Measurements from ENCODE around the gene C1QTNF6. TPM values are rescaled to one million over a fixed set of nuclear protein-coding genes. Genes with fewer than 3 reads are reported as not detected.

C1QTNF6 gene
- total and polyA plus RNA-seq, 4 experiments from 2014 or later, result 0.49 to 24.8 (median 12.0) TPM

DNA sequence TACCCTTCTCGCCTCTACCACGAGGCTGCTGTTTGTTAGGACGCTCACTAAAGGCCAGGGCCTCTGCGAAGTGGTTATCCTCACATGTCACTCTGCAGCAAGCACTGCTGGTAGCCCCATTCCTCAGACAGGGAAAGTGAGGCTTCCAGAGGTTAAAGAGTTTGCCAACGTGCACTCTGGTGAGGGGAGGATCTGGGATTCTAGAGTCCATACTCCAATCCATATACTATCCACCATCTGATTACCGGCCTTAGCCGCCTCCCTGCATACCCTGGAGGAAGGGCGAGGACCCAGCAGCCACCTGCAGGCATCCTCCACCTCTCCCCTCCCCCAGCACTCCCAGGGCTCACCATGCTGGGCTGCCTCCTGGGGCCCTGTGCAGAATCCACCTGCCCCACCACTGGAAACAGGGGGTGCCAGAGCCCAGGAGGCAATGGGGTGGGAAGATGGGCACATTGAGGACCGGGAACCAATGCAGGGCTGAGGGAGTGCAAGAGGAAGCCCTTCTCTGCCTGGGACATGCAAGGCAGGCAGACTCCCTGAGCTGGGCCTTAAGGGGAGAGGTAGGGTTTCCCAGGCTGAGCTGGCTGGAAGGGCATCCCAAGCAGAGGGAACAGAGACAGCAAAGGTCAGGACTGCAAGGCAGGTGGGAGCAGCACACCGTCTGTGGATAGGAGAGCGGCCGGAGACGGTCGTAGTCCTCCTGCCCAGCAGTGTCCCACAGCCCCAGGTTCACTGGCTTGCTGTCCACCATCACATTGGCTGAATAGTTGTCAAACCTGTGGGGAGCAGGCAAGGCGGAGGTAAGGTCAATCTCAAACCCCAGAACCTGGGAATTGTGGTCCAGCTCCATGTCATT, 44.3 kb upstream of the C1QTNF6 start:
- Mint-ChIP-seq H3K4me1 (peaks cover 71 to 99% (median 90%) of the 10 kb centered on the region in 4 donors), H3K36me3 (peaks cover 60 to 83% of the 10 kb centered on the region in 2 donors), H3K27me3 (no peaks in the 10 kb centered on the region), H3K4me3 (peak overlapping the region; percentile 6 to 88 (median 78)), H3K9me3 (no peaks in the 10 kb centered on the region), H3K27ac (peak overlapping the region; percentile 87 to 100 (median 100))
- DNase-seq, result no peak
- Histone ChIP-seq H3K9me3 (ENCODE audit: control insufficient read depth in 1 of 2, low read length in 2 of 2) (no peaks in the 10 kb centered on the region), H3K27ac (ENCODE audit: low read depth, low read length) (peak overlapping the region; percentile 97), H3K4me1 (ENCODE audit: insufficient read depth, low read length) (peaks cover 98% of the 10 kb centered on the region), H3K27me3 (ENCODE audit: insufficient read depth, low read length) (no peaks in the 10 kb centered on the region), H3K4me3 (ENCODE audit: low read length in 2 of 2) (peak overlapping the region in 1 of 2 donors; percentile 32), H3K36me3 (ENCODE audit: insufficient read depth, low read length) (peaks cover 63% of the 10 kb centered on the region)
- ChIA-PET POLR2A (ENCODE audit: partially characterized antibody) (interaction anchor here (1.0 to 18.6 kb wide), 9 partner anchors 9 to 84 kb away, joined by 3 to 646 read pairs (median 24); partner anchors contain the start of genes IL2RB and RAC2), CTCF (ENCODE audit: partially characterized antibody) (interaction anchor here (5.7 to 7.0 kb wide), 3 partner anchors 10 to 33 kb away, joined by 64 to 87 read pairs (median 72); partner anchors contain the start of gene RAC2)
- intact Hi-C loops (cut with micrococcal nuclease), result no loop called here

- no peaks in the 10 kb centered on the region for H3K27me3 ChIP-seq (ENCODE audit: insufficient read depth, low read length)
- ChIA-PET POLR2A (ENCODE audit: partially characterized antibody) (interaction anchor here (0.9 to 18.6 kb wide), 12 partner anchors 10 to 109 kb away, joined by 3 to 646 read pairs (median 8); partner anchors contain the start of genes CYTH4, IL2RB and RAC2), CTCF (ENCODE audit: partially characterized antibody) (interaction anchor here (1.6 to 7.0 kb wide), 4 partner anchors 11 to 82 kb away, joined by 5 to 87 read pairs (median 68); partner anchors contain the start of genes IL2RB and RAC2)
- no peaks in the 10 kb centered on the region for H3K27me3 Mint-ChIP-seq
- peaks cover 96% of the 10 kb centered on the region for H3K4me1 ChIP-seq (ENCODE audit: insufficient read depth, low read length)
- peaks cover 62% of the 10 kb centered on the region for H3K36me3 ChIP-seq (ENCODE audit: insufficient read depth, low read length)
- H3K4me3 ChIP-seq (ENCODE audit: low read length in 2 of 2), result peak overlapping the region in 1 of 2 donors; percentile 32
- H3K4me3 Mint-ChIP-seq, result peak overlapping the region; percentile 70 to 88 (median 80)
- H3K9me3 ChIP-seq (ENCODE audit: control insufficient read depth in 1 of 2, low read length in 2 of 2), result no peaks in the 10 kb centered on the region
- peaks cover 59 to 77% of the 10 kb centered on the region in 2 donors for H3K36me3 Mint-ChIP-seq
- peaks cover 68 to 92% (median 83%) of the 10 kb centered on the region in 4 donors for H3K4me1 Mint-ChIP-seq
- intact Hi-C loops (cut with micrococcal nuclease), result loop anchor here (2.0 kb wide), 2 partner anchors 29 to 33 kb away; no protein-coding TSS in a partner anchor
- H3K9me3 Mint-ChIP-seq, result no peaks in the 10 kb centered on the region
- DNase-seq, result peak in 2 of 5 donors; percentile 47 to 75
- H3K27ac Mint-ChIP-seq, result peak overlapping the region; percentile 87 to 100 (median 100)
- H3K27ac ChIP-seq (ENCODE audit: low read depth, low read length), result peak overlapping the region; percentile 97
Measured at GRCh38 chr22:37231406-37232139, 43.5 kb upstream of the C1QTNF6 start.

- peak overlapping the region in 1 of 2 donors; percentile 51 for H3K4me3 ChIP-seq (ENCODE audit: low read length in 2 of 2)
- peak overlapping the region; percentile 97 for H3K27ac ChIP-seq (ENCODE audit: low read depth, low read length)
- Mint-ChIP-seq H3K27me3 (no peaks in the 10 kb centered on the region), H3K4me3 (peak overlapping the region; percentile 70 to 88 (median 80)), H3K4me1 (peaks cover 68 to 92% (median 83%) of the 10 kb centered on the region in 4 donors), H3K27ac (peak overlapping the region; percentile 87 to 100 (median 100)), H3K36me3 (peaks cover 63 to 77% of the 10 kb centered on the region in 2 donors), H3K9me3 (no peaks in the 10 kb centered on the region)
- DNase-seq, result peak; percentile 55 to 88 (median 59)
- no peaks in the 10 kb centered on the region for H3K27me3 ChIP-seq (ENCODE audit: insufficient read depth, low read length)
- ChIA-PET POLR2A (ENCODE audit: partially characterized antibody) (interaction anchor here (0.5 to 18.6 kb wide), 19 partner anchors 10 to 378 kb away, joined by 3 to 646 read pairs (median 5); partner anchors contain the start of genes C1QTNF6, CYTH4, GGA1 and IL2RB), CTCF (ENCODE audit: partially characterized antibody) (interaction anchor here (1.6 to 7.0 kb wide), 6 partner anchors 8 to 82 kb away, joined by 5 to 87 read pairs (median 44); partner anchors contain the start of genes IL2RB and RAC2)
- no peaks in the 10 kb centered on the region for H3K9me3 ChIP-seq (ENCODE audit: control insufficient read depth in 1 of 2, low read length in 2 of 2)
- peaks cover 96% of the 10 kb centered on the region for H3K4me1 ChIP-seq (ENCODE audit: insufficient read depth, low read length)
- peaks cover 64% of the 10 kb centered on the region for H3K36me3 ChIP-seq (ENCODE audit: insufficient read depth, low read length)
- intact Hi-C loops (cut with micrococcal nuclease), result loop anchor here (1.0 to 2.0 kb wide), 5 partner anchors 7 to 32 kb away; no protein-coding TSS in a partner anchor
Measured at GRCh38 chr22:37230673-37231405, 42.8 kb upstream of the C1QTNF6 start.

DNA sequence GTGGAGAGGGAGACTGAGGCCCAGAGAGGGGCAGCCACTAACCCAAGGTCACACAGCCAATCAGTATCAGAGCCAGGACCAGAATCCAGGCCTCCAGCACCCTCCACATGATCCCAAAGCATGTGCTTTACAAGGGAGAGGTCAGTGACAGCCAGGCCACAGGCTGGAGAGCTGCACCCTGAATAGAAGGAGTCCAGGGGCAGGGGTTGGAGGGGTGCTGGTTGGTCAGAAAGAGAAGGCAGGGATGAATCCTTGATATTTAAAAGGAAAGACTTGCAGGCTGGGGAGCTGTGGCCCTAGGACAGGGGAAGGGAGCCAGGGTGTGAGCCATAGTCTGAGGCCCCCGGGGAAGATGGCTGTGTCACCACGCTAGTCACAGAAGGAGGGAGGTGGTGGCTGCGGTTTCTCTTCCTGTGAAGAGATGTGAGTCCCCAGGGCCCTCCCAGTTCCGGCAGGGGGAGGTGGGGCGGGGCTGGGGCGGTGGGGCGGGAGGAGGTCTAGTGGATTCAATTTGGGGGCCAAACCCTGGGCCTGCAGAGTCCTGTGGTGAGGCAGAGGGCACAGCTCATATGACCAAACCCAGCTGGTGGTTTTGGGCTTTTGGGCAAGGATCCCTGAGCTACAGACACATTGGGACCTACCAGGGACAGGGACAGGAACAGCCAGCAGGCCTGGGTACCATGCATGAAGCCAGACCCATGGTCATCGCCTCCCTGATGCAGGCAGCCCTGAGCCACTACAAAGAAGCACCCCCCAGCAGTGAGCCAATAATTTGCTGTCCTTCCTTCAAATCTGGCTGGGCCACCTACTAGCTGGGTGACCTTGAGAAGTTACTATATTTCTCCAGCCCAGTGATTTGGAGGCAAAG, 42.0 kb upstream of the C1QTNF6 start:
- H3K4me3 ChIP-seq (ENCODE audit: low read length in 2 of 2), result peak overlapping the region; percentile 48 to 51
- Mint-ChIP-seq H3K27me3 (no peaks in the 10 kb centered on the region), H3K4me1 (peaks cover 67 to 92% (median 83%) of the 10 kb centered on the region in 4 donors), H3K9me3 (no peaks in the 10 kb centered on the region), H3K36me3 (peaks cover 63 to 78% of the 10 kb centered on the region in 2 donors), H3K4me3 (peak overlapping the region; percentile 75 to 88 (median 82)), H3K27ac (peak overlapping the region; percentile 87 to 100 (median 100))
- intact Hi-C loops (cut with micrococcal nuclease), result loop anchor here (1.0 to 2.0 kb wide), 5 partner anchors 8 to 31 kb away; no protein-coding TSS in a partner anchor
- DNase-seq, result peak; percentile 87 to 97 (median 88)
- CTCF ChIA-PET (ENCODE audit: partially characterized antibody), result interaction anchor here (1.3 to 7.0 kb wide), 10 partner anchors 8 to 81 kb away, joined by 3 to 87 read pairs (median 16); partner anchors contain the start of genes IL2RB and RAC2
- H3K27me3 ChIP-seq (ENCODE audit: insufficient read depth, low read length), result no peaks in the 10 kb centered on the region
- H3K27ac ChIP-seq (ENCODE audit: low read depth, low read length), result peak overlapping the region; percentile 97
- POLR2A ChIA-PET (ENCODE audit: partially characterized antibody), result interaction anchor here (0.5 to 18.6 kb wide), 24 partner anchors 9 to 454 kb away, joined by 3 to 646 read pairs (median 5); partner anchors contain the start of genes C1QTNF6, CYTH4, GGA1 and IFT27
- H3K4me1 ChIP-seq (ENCODE audit: insufficient read depth, low read length), result peaks cover 96% of the 10 kb centered on the region
- peaks cover 64% of the 10 kb centered on the region for H3K36me3 ChIP-seq (ENCODE audit: insufficient read depth, low read length)
- H3K9me3 ChIP-seq (ENCODE audit: control insufficient read depth in 1 of 2, low read length in 2 of 2), result no peaks in the 10 kb centered on the region

DNA sequence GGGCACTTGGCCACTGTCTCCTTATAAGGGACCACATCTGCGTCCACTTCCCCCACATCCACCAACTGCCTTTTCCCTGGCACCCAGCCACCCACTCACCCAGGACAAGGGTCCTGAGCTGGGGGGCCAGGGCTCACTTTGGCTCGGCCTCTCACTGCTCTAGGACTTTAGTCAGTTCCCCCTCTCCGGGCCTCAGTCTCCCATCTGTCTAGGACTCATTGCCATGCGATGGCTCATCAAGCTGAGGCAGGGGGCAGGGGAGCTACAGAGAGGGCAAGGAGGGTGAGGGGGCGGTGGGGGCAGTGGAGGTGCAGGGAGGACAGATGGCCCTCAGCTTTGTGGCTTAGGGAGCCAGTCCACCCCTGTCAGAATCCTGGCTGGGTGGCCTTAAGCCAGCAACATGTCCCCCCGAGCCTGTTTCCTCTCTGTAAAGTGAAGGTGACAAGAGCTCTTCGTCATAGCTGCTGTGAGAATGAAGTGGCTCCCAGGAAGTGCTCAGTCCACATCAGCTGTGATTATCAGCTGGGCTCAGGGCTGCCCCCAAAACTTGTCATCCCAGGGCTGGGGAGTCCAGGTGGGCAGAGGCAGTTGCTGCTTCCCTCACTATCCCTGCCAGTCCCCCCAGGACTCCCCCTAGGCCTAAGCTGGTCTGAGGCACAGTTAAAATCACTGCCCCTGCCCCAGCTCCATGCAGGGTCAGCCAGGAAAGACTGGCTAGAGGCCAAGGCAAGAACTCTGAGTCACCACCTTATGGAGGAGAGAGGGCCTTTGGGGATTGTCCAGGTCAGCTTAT, 41.2 kb upstream of the C1QTNF6 start:
- peaks cover 96% of the 10 kb centered on the region for H3K4me1 ChIP-seq (ENCODE audit: insufficient read depth, low read length)
- peaks cover 65% of the 10 kb centered on the region for H3K36me3 ChIP-seq (ENCODE audit: insufficient read depth, low read length)
- peak in 2 of 5 donors; percentile 44 to 76 for DNase-seq
- H3K27ac Mint-ChIP-seq, result peak overlapping the region; percentile 87 to 100 (median 100)
- intact Hi-C loops (cut with micrococcal nuclease), result no loop called here
- no peaks in the 10 kb centered on the region for H3K27me3 Mint-ChIP-seq
- CTCF ChIA-PET (ENCODE audit: partially characterized antibody), result interaction anchor here (1.3 to 7.0 kb wide), 9 partner anchors 9 to 66 kb away, joined by 3 to 87 read pairs (median 24); partner anchors contain the start of gene RAC2
- peaks cover 65 to 79% of the 10 kb centered on the region in 2 donors for H3K36me3 Mint-ChIP-seq
- no peaks in the 10 kb centered on the region for H3K9me3 Mint-ChIP-seq
- H3K9me3 ChIP-seq (ENCODE audit: control insufficient read depth in 1 of 2, low read length in 2 of 2), result no peaks in the 10 kb centered on the region
- H3K4me3 Mint-ChIP-seq, result peak overlapping the region; percentile 75 to 88 (median 82)
- peak overlapping the region; percentile 35 to 48 for H3K4me3 ChIP-seq (ENCODE audit: low read length in 2 of 2)
- peak overlapping the region; percentile 97 for H3K27ac ChIP-seq (ENCODE audit: low read depth, low read length)
- peaks cover 69 to 92% (median 83%) of the 10 kb centered on the region in 4 donors for H3K4me1 Mint-ChIP-seq
- no peaks in the 10 kb centered on the region for H3K27me3 ChIP-seq (ENCODE audit: insufficient read depth, low read length)
- POLR2A ChIA-PET (ENCODE audit: partially characterized antibody), result interaction anchor here (0.6 to 18.6 kb wide), 24 partner anchors 8 to 453 kb away, joined by 3 to 646 read pairs (median 5); partner anchors contain the start of genes C1QTNF6, CYTH4, IFT27 and IL2RB

Data from CD4-positive, alpha-beta memory T cell (primary cell).